ENCODE results near the gene DCTD. TPM values are rescaled to one million over a fixed set of nuclear protein-coding genes. Genes with fewer than 3 reads are reported as not detected.

The DCTD gene
- total and polyA plus RNA-seq, 5 experiments from 2014 or later, result 78.8 to 95.9 (median 87.3) TPM

DNA sequence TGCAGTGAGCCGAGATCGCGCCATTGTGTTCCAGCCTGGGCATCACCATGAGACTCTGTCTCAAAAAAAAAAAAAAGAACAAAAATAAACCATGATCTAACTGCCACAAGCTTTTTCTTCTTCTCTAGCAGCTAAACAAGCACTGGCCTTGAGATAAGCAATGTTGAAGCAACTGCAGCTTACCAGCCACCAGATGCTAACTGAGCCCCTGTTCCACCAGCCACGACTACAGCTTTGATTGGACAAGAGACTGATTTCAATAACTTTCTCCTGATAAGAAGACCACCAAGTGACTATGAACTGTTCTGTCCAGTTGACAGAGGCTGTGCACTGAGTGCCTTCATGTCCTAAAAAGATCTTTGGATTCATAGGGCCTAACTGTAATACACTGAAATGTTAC lies 58.5 kb downstream of the DCTD start:
- Mint-ChIP-seq H3K4me1 (peaks cover 0 to 2% (median 0%) of the 10 kb centered on the region in 4 donors), H3K27me3 (peaks cover 0 to 4% (median 0%) of the 10 kb centered on the region in 5 donors), H3K4me3 (no peak overlapping the region), H3K9me3 (peaks cover 0 to 20% (median 7%) of the 10 kb centered on the region in 9 donors), H3K27ac (no peak overlapping the region), H3K36me3 (peaks cover 5 to 14% (median 11%) of the 10 kb centered on the region in 3 donors)
- no peak for ATAC-seq
- POLR2A ChIA-PET, result no interaction called here
- DNase-seq, result no peak

DNA sequence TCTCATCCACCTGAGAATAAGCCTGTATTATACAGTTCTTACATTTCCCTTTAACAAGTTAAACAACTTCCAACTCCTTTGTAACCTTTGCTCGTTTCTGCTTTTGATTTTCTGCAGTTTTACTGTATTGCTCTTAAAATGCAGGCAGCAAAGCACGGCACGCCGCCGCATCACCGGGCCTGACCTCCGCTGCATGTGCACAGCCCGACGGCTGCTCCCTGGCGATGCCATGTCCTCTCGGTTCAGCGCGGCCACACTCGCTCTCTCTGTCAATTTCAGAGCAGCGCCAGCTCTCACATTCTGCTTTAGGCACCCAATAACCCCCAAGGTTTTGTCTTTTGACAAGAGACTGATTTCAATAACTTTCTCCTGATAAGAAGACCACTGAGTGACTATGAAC lies 60.3 kb downstream of the DCTD start:
- Mint-ChIP-seq H3K4me1 (peaks cover 0 to 2% (median 0%) of the 10 kb centered on the region in 4 donors), H3K36me3 (peaks cover 5 to 19% (median 17%) of the 10 kb centered on the region in 3 donors)

DNA sequence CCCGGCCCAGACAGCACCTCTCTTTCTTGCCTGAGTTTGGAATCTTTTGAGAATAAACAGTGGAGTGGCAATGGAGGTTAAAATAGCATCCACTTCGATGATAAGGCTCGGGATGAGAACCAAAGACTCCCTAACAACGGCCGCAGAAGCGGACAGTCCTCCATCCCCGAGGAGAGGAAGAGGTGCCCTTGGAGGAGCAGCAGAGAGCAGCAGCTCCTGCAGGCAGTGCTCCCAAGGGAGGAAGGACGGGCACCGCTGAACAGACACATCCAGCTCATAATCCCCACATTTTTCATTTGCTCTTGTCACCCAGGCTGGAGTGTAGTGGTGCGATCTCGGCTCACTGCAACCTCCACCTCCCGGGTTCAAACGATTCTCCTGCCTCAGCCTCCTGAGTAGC lies 61.3 kb downstream of the DCTD start:
- Mint-ChIP-seq H3K27ac (peak overlapping the region in 1 of 10 donors; percentile 7), H3K27me3 (peaks cover 0 to 2% (median 0%) of the 10 kb centered on the region in 5 donors), H3K4me1 (peaks cover 0 to 2% (median 0%) of the 10 kb centered on the region in 4 donors), H3K9me3 (peaks cover 0 to 28% (median 12%) of the 10 kb centered on the region in 9 donors), H3K4me3 (no peak overlapping the region), H3K36me3 (peaks cover 5 to 16% (median 15%) of the 10 kb centered on the region in 3 donors)
- DNase-seq, result no peak
- no peak for ATAC-seq
- POLR2A ChIA-PET, result no interaction called here

More for the DNA sequence above, 60.3 kb downstream of the DCTD start:
- no peak overlapping the region for H3K27ac Mint-ChIP-seq
- peaks cover 0 to 4% (median 0%) of the 10 kb centered on the region in 5 donors for H3K27me3 Mint-ChIP-seq
- ATAC-seq (no peak), DNase-seq (no peak)
- POLR2A ChIA-PET, result no interaction called here
- no peak overlapping the region for H3K4me3 Mint-ChIP-seq
- H3K9me3 Mint-ChIP-seq, result peaks cover 0 to 31% (median 13%) of the 10 kb centered on the region in 9 donors

DNA sequence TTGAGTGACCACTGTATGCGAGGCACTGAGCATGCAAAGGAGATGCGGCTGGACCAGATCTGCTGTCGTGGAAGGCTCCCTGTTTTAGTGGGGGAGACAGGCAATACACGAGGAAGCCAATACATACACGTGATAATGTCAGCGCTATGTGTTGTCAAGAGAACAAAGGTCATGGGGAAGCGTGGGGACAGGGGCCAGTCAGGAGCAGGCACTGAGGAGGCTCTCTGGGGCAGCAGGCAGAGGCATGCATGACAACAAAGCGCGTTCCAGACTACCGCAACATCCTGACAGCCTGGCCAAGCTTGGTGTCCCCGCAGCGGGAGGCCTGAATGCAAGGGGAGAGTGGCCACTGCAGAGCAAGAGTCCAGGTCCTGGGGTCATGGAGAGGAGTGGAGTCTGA lies 61.9 kb downstream of the DCTD start:
- Mint-ChIP-seq H3K36me3 (peaks cover 5 to 14% (median 13%) of the 10 kb centered on the region in 3 donors), H3K9me3 (peaks cover 0 to 26% (median 12%) of the 10 kb centered on the region in 9 donors), H3K27ac (peak overlapping the region in 1 of 10 donors; percentile 77), H3K4me1 (peaks cover 0 to 2% (median 0%) of the 10 kb centered on the region in 4 donors), H3K4me3 (no peak overlapping the region), H3K27me3 (peaks cover 0 to 2% (median 0%) of the 10 kb centered on the region in 5 donors)
- POLR2A ChIA-PET, result no interaction called here
- ATAC-seq, result no peak
- DNase-seq, result no peak

DNA sequence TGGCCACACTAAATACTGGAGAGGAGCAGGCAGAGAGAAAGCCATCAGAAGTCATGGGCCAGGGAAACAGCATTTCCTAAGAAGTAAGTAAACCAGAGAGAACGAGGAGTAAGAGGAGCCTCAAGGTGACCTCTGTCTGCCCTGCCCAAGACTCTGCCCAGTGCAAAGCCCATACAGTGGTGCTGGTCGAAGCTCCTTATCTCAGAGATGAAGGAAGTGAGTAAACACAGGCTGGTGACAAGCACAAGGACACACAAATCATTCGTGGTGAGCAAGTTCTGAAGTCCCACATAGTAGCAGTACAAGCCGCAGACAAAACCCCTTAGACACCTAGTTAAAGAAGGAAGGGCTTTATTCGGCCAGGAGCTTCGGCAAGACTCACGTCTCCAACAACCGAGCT lies 62.7 kb downstream of the DCTD start:
- no peak for ATAC-seq
- peaks cover 0 to 18% (median 9%) of the 10 kb centered on the region in 9 donors for H3K9me3 Mint-ChIP-seq
- H3K27ac Mint-ChIP-seq, result no peak overlapping the region

DNA sequence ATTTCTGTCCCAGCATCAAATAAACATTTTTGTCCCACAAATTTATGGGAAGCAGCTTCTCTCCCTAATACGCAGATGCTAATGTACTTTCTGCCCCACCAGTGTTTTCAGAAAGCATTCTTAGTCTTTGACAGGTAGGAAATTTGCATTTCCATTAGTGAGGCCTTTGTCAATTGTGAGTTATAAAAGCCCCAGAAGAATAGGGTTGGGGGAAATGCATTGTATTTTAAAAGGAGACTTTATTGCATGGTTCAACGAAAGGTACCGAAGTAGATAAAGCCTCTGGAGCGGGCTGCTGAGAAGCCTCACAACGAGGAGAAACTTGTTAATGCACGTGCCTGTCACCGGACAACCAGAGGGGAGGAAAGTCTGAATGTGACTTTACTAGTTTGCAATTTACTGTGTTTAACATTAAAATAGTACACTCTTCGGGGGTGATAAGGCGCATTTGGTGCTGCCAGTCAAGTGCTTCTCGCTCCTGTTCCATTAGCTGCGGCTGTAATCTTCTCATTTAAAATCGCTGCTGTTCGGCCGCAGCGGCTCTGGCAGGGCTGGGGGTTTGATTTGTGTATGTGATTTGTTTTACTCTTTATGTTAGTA lies 63.4 kb downstream of the DCTD start:
- no peak overlapping the region for H3K4me3 Mint-ChIP-seq
- H3K9me3 Mint-ChIP-seq, result peaks cover 0 to 18% (median 9%) of the 10 kb centered on the region in 9 donors
- POLR2A ChIA-PET, result no interaction called here
- peaks cover 5 to 11% (median 5%) of the 10 kb centered on the region in 3 donors for H3K36me3 Mint-ChIP-seq
- peaks cover 0 to 2% (median 0%) of the 10 kb centered on the region in 4 donors for H3K4me1 Mint-ChIP-seq
- no peak for ATAC-seq
- H3K27me3 Mint-ChIP-seq, result peaks cover 0 to 4% (median 0%) of the 10 kb centered on the region in 5 donors
- DNase-seq, result no peak
- H3K27ac Mint-ChIP-seq, result no peak overlapping the region

More for the DNA sequence above, 62.7 kb downstream of the DCTD start:
- Mint-ChIP-seq H3K36me3 (peaks cover 5 to 11% (median 5%) of the 10 kb centered on the region in 3 donors), H3K4me1 (peaks cover 0 to 2% (median 0%) of the 10 kb centered on the region in 4 donors), H3K27me3 (peaks cover 0 to 4% (median 0%) of the 10 kb centered on the region in 5 donors), H3K4me3 (no peak overlapping the region)
- DNase-seq, result no peak
- POLR2A ChIA-PET, result no interaction called here

DNA sequence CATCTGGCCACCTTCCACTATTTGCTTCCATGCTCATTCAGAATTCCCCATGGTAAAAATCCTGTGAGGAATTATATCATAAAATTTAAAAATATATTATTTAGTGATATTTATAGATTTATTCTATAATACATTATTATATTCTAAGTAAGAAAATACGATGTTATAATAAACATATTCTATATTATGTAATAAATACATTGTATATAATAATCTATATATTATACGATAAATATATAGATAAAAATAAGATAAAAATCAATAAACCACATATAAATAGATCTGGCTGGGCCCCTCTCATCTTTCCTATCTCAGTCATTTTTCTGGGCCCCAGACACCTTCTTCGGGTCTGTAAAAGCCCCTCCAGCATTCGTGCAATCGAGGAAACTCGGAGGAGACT lies 68.5 kb downstream of the DCTD start:
- no peak for DNase-seq
- peaks cover 0 to 6% (median 5%) of the 10 kb centered on the region in 3 donors for H3K36me3 Mint-ChIP-seq
- H3K27ac Mint-ChIP-seq, result no peak overlapping the region
- peaks cover 0 to 11% (median 5%) of the 10 kb centered on the region in 9 donors for H3K9me3 Mint-ChIP-seq
- no peak overlapping the region for H3K4me3 Mint-ChIP-seq
- no peak for ATAC-seq
- POLR2A ChIA-PET, result no interaction called here
- H3K27me3 Mint-ChIP-seq, result peaks cover 0 to 11% (median 10%) of the 10 kb centered on the region in 5 donors
- no peaks in the 10 kb centered on the region for H3K4me1 Mint-ChIP-seq

DNA sequence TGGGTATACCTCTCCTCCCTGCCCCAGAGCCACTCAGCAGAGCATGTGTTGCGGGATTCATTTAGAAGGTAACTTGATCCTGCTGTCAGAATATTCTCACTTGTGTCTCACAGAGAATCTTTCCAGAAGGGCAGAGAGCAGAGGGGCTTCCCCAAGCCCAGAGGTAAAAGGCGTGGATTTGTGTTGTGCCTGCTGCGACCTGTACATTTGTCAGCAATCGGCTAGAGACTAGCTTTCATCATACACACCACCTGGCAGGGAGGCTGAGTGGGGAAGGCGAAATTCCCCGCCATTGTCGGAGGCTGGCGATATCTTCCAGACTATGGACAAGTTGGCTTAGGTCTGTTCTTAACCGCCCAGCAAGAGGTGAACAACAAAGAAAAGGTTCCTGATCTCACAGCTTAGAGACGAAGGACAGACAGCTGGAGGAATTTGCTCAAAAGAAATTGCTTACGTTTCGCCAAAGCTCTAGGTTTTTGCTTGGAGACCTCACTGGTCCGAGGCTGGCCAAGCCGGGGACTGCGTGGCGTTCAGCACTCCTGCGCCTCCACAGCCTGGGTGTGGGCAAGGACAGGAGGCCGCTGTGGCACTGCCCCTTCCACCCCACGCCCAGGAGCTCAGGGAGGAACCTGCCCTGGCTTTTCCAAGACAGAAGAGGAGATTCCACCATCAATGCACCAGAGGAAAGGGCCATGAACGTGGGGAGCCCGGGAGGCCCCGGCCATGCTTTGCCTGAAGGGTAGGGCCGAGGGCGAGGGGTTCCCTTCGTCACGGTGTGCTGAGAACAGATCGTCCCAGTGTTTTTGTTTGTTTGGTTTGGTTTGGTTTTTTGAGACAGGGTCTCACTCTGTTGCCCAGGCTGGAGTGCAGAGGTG lies 69.4 kb downstream of the DCTD start:
- no peak for ATAC-seq

DNA sequence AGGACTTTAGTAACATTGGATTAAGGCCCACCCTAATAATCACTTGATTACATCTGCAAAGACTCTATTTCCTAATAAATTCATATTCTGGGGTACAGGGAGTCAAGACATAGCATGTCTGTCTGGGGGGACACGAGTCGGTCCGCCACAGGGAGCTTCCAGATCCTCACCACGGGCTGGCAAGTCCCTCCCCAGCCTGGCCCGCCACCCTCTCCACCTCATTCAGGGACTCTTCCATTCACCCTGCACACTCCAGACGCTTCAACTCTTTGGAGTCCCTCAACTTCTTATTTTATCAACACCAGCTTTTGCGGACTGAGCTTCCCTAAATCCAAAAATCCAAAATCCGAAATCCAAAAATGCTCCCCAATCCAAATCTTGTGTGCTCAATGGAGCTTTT lies 71.2 kb downstream of the DCTD start:
- ATAC-seq (no peak), DNase-seq (no peak)
- no peaks in the 10 kb centered on the region for H3K4me1 Mint-ChIP-seq
- H3K36me3 Mint-ChIP-seq, result no peaks in the 10 kb centered on the region
- H3K27ac Mint-ChIP-seq, result no peak overlapping the region
- peaks cover 1 to 20% (median 10%) of the 10 kb centered on the region in 5 donors for H3K27me3 Mint-ChIP-seq
- no peaks in the 10 kb centered on the region for H3K9me3 Mint-ChIP-seq
- POLR2A ChIA-PET, result no interaction called here
- no peak overlapping the region for H3K4me3 Mint-ChIP-seq

More for the DNA sequence above, 69.4 kb downstream of the DCTD start:
- Mint-ChIP-seq H3K4me1 (no peaks in the 10 kb centered on the region), H3K27ac (no peak overlapping the region), H3K9me3 (peaks cover 0 to 4% (median 3%) of the 10 kb centered on the region in 9 donors), H3K36me3 (peaks cover 0 to 4% (median 0%) of the 10 kb centered on the region in 3 donors), H3K4me3 (no peak overlapping the region), H3K27me3 (peaks cover 1 to 16% (median 10%) of the 10 kb centered on the region in 5 donors)
- POLR2A ChIA-PET, result no interaction called here
- DNase-seq, result no peak

DNA sequence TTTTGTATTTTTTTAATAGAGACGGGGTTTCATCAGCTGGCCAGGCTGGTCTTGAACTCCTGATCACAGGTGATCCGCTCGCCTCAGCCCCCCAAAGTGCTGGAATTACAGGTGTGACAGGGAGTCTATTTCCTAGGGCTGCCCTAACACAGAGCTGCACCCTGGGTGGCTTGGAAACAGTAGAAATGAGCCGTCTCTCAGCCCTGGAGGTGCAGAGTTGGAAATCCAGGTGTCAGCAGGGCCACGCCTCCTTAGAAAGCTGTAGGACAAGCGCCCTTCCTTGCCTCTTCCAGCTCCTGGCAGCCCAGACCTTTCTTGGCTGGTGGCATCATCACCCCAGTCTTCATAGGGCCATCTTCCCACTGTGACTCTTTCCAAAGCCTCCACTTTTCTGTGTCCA lies 71.6 kb downstream of the DCTD start:
- Mint-ChIP-seq H3K4me1 (no peaks in the 10 kb centered on the region), H3K27ac (no peak overlapping the region), H3K36me3 (no peaks in the 10 kb centered on the region), H3K27me3 (peaks cover 1 to 23% (median 10%) of the 10 kb centered on the region in 5 donors), H3K4me3 (no peak overlapping the region), H3K9me3 (no peaks in the 10 kb centered on the region)
- ATAC-seq (no peak), DNase-seq (no peak)
- POLR2A ChIA-PET, result no interaction called here

DNA sequence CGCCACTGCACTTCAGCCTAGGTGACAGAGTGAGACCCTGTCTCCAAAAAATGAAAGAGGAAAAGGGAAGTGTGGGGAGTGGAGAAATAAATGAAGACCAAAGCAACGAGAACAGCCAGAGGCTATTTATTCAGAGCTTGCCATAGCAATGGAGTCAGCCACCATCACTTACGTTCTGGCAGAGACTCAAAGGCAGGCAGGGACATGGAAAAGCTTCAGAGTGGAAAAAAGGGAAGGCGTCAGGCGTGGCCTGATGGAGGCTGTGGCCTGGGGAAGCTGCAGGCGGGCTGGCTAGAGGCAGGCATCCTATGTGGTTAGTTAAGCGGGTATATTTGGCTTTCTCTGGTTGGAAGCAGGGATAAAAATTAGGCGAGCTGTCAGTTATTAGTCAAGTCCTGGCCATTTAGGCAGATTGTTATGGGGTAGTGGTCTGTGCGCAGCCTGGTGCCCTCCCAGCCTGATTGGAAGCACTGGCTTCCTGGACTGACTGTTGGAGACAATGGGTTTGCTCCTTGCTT lies 73.3 kb downstream of the DCTD start:
- no peak for DNase-seq
- Mint-ChIP-seq H3K36me3 (no peaks in the 10 kb centered on the region), H3K4me3 (no peak overlapping the region), H3K27me3 (peaks cover 4 to 39% (median 16%) of the 10 kb centered on the region in 5 donors), H3K27ac (no peak overlapping the region), H3K4me1 (no peaks in the 10 kb centered on the region), H3K9me3 (no peaks in the 10 kb centered on the region)
- POLR2A ChIA-PET, result no interaction called here
- ATAC-seq, result no peak

DNA sequence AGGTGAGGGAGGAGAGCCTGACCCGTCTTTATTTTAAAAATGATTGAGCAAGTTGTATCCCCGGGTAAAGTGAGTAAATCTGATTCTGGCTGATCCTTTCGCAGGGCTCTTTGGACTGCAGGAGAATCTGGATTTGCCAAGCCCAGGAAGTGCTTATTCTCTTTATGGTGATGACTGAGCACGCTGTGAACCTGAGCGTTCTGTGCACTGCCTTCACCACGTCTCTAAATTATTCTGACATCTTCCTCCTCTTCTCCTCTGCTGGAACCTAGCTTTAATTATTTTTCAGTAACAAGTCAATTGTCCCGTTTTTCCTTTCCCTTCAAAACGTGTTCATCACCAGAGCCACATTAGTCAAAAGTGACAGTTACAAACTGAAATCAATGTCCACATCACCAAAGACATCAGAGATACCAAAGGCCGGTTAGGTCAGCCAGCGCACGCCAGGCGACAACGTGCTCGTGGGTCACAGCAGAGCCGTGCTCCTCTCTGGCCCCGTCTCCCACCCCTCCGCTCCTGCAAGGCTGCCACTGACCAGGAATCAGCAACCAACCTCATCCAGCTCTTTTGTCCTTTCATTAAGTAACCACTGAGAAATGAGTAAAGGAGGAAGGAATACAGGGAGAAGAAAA lies 74.3 kb downstream of the DCTD start:
- ATAC-seq (no peak), DNase-seq (no peak)
- H3K27me3 Mint-ChIP-seq, result peaks cover 6 to 49% (median 25%) of the 10 kb centered on the region in 5 donors
- no peak overlapping the region for H3K4me3 Mint-ChIP-seq
- H3K36me3 Mint-ChIP-seq, result no peaks in the 10 kb centered on the region
- H3K4me1 Mint-ChIP-seq, result no peaks in the 10 kb centered on the region
- POLR2A ChIA-PET, result no interaction called here
- H3K9me3 Mint-ChIP-seq, result no peaks in the 10 kb centered on the region
- H3K27ac Mint-ChIP-seq, result no peak overlapping the region

Data from naive thymus-derived CD8-positive, alpha-beta T cell (primary cell).